Chondrocyte (in vitro differentiated cells): Measurements from ENCODE around the gene RPS6KC1. TPM values are rescaled to one million over a fixed set of nuclear protein-coding genes. Genes with fewer than 3 reads are reported as not detected.

Experiments
- DNase-seq: peaks from one replicate; pipeline ENCODE4 v3.0.0; 2021; ENCODE audit warnings: mixed read lengths, low spot score
- H3K27ac Mint-ChIP-seq: one replicate; pipeline ENCODE4 v1.8.0; 2021; ENCODE audit warnings: mild to moderate bottlenecking, moderate library complexity, mixed read lengths; ENCODE audit not compliant: unreplicated experiment
- H3K27me3 Mint-ChIP-seq: 2 replicates; pipeline ENCODE4 v1.8.0; 2021; ENCODE audit warnings: low read depth, mixed read lengths
- H3K36me3 Mint-ChIP-seq: 2 replicates; pipeline ENCODE4 v1.8.0; 2021; ENCODE audit warnings: low read depth, mixed read lengths
- H3K4me1 Mint-ChIP-seq: 2 replicates; pipeline ENCODE4 v1.8.0; 2021; ENCODE audit warnings: low read depth, mild to moderate bottlenecking, mixed read lengths
- H3K4me3 Mint-ChIP-seq: one replicate; pipeline ENCODE4 v1.8.0; 2021; ENCODE audit warnings: mild to moderate bottlenecking, moderate library complexity, mixed read lengths; ENCODE audit not compliant: unreplicated experiment
- H3K9me3 Mint-ChIP-seq: 2 replicates; pipeline ENCODE4 v1.8.0; 2021; ENCODE audit warnings: low read depth, mixed read lengths
- CTCF ChIP-seq: fragments of 200-600 bp; sonication (generic); IDR thresholded peaks from 2 replicates; pipeline ENCODE4 v1.5.0; 2021; ENCODE audit warnings: antibody characterized with exemption, mild to moderate bottlenecking, moderate library complexity
- long read RNA-seq: library from polyadenylated mRNA; stranded (forward); transcript quantifications from one replicate; pipeline ENCODE4 v2.0.0, GENCODE V29; 2021
- total RNA-seq: library from RNA; stranded (reverse); gene quantifications from 3 replicates; pipeline ENCODE4 v1.2.1, GENCODE V29; 2021

RPS6KC1 gene
- total RNA-seq: 22.1 to 25.1 TPM (median 22.9 TPM) in 3 replicates
- long read RNA-seq, full-length matches to known transcripts: 12 of 30 reads
- long read RNA-seq, partial matches to known transcripts: 2 of 30 reads
- long read RNA-seq, other reads (novel, unspliced or antisense): 16 of 30 reads

GRCh38 chr1:213051127-213051880, at the start of gene RPS6KC1:
Gene RPS6KC1, plus strand, starts transcription at chr1:213051241. Its CDS starts 164 bp downstream, at chr1:213051405.
- H3K27ac Mint-ChIP-seq: peak within 1 kb of the TSS; percentile 88
- no peaks in the 10 kb centered on the region for H3K27me3 Mint-ChIP-seq
- no peak for DNase-seq
- H3K36me3 Mint-ChIP-seq: peaks cover 6% of the 10 kb centered on the region
- H3K4me3 Mint-ChIP-seq: peak within 1 kb of the TSS; percentile 89
- peak; percentile 63 for TF ChIP-seq CTCF
- peaks cover 39% of the 10 kb centered on the region for H3K4me1 Mint-ChIP-seq
- H3K9me3 Mint-ChIP-seq: peaks cover 12% of the 10 kb centered on the region

DNA sequence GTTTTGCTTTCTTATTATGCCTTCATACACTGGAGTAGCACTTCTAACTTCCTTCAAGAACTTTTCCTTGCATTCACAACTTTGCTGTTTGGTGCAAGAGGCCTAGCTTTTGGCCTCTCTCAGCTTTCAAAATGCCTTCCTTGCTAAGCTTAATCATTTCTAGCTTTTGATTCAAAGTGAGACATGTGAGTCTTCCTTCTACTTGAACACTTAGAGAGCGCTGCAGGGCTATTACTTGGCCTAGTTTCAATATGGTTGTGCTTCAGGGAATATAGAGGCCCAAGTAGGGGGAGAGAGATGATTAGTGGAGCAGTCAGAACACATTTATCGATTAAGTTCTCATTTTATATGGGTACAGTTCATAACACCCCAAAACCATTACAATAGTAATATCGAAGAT, 47.8 kb upstream of the RPS6KC1 start:
- H3K9me3 Mint-ChIP-seq: no peaks in the 10 kb centered on the region
- no peaks in the 10 kb centered on the region for H3K27me3 Mint-ChIP-seq
- H3K36me3 Mint-ChIP-seq: peaks cover 18% of the 10 kb centered on the region
- no peak overlapping the region for H3K4me3 Mint-ChIP-seq
- no peak for TF ChIP-seq CTCF
- no peak for DNase-seq
- H3K27ac Mint-ChIP-seq: no peak overlapping the region
- H3K4me1 Mint-ChIP-seq: no peaks in the 10 kb centered on the region

- Mint-ChIP-seq H3K4me3 (no peak overlapping the region), H3K9me3 (no peaks in the 10 kb centered on the region), H3K27ac (no peak overlapping the region)
Measured at GRCh38 chr1:213008564-213008963, 42.5 kb upstream of the RPS6KC1 start.

DNA sequence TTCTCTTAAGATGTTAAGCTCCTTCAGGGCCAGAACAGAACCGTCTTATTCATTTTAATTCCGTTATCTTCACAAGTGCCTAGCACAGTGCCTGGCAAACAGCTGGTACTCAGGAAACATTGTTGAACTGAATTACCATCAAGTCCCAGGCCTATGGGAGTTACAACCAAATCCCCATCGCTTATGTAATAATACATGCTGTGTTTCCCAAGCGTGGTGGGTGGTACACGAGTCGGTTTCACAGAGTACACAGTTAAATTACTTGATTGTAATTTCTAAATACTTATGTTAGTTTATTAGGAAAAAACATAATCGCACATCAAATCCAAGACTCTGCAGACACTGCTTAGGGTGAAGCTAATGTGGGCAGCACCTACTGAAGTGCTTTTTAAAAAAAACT, 36.4 kb upstream of the RPS6KC1 start:
- TF ChIP-seq CTCF: no peak
- H3K36me3 Mint-ChIP-seq: peaks cover 4% of the 10 kb centered on the region
- no peaks in the 10 kb centered on the region for H3K27me3 Mint-ChIP-seq
- DNase-seq: no peak
- H3K4me1 Mint-ChIP-seq: peaks cover 20% of the 10 kb centered on the region
- peak overlapping the region; percentile 96 for H3K4me3 Mint-ChIP-seq
- no peaks in the 10 kb centered on the region for H3K9me3 Mint-ChIP-seq
- H3K27ac Mint-ChIP-seq: peak overlapping the region; percentile 97

More at GRCh38 chr1:213008564-213008963, 42.5 kb upstream of the RPS6KC1 start:
- no peak for TF ChIP-seq CTCF
- H3K4me1 Mint-ChIP-seq: peaks cover 7% of the 10 kb centered on the region
- peaks cover 12% of the 10 kb centered on the region for H3K36me3 Mint-ChIP-seq
- DNase-seq: no peak
- H3K27me3 Mint-ChIP-seq: no peaks in the 10 kb centered on the region

GRCh38 chr1:213015099-213016050, 35.7 kb upstream of the RPS6KC1 start, which contains the start of gene ANGEL2:
Gene ANGEL2, minus strand, starts transcription at chr1:213015867. Its CDS starts 196 bp downstream, at chr1:213015671.
- Mint-ChIP-seq H3K27me3 (no peaks in the 10 kb centered on the region), H3K4me3 (peak within 1 kb of the TSS; percentile 96), H3K4me1 (peaks cover 20% of the 10 kb centered on the region), H3K9me3 (no peaks in the 10 kb centered on the region), H3K27ac (peak within 1 kb of the TSS; percentile 97), H3K36me3 (peaks cover 4% of the 10 kb centered on the region)
- TF ChIP-seq CTCF: no peak
- DNase-seq: peak; percentile 98
